ENCODE data around the gene CCDC93. TPM values are rescaled to one million over a fixed set of nuclear protein-coding genes. Genes with fewer than 3 reads are reported as not detected.

CCDC93 gene
- total RNA-seq, 1 donor from 2014 or later: 18.2 TPM

DNA sequence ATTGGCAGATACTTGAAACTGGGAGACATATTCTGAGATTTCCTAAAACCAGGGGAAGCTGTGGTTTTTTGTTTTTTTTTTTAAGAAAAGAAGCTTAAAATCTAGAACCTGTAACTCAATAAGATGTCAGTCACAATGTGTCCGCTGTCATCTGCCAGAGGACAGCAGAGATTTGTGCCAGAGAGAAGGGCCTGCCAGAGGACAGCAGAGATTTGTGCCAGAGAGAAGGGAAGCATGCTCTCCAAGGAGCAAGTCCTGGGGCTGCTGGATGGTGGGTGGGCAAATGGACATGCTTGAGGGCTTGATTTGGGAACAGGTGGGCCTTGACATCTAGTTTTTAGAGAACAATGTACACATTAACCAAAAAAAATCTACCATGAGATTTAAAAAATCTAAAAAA, 77.9 kb downstream of the CCDC93 start:
- no peak for TF ChIP-seq POLR2A (IDR thresholded peaks at IDR 0.05)
- TF ChIP-seq POLR2AphosphoS5 (IDR thresholded peaks at IDR 0.05; ENCODE audit: insufficient read depth in 1 of 2, low read depth in 1 of 2): no peak
- TF ChIP-seq, protein P1, sequence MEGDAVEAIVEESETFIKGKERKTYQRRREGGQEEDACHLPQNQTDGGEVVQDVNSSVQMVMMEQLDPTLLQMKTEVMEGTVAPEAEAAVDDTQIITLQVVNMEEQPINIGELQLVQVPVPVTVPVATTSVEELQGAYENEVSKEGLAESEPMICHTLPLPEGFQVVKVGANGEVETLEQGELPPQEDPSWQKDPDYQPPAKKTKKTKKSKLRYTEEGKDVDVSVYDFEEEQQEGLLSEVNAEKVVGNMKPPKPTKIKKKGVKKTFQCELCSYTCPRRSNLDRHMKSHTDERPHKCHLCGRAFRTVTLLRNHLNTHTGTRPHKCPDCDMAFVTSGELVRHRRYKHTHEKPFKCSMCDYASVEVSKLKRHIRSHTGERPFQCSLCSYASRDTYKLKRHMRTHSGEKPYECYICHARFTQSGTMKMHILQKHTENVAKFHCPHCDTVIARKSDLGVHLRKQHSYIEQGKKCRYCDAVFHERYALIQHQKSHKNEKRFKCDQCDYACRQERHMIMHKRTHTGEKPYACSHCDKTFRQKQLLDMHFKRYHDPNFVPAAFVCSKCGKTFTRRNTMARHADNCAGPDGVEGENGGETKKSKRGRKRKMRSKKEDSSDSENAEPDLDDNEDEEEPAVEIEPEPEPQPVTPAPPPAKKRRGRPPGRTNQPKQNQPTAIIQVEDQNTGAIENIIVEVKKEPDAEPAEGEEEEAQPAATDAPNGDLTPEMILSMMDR (IDR thresholded peaks at IDR 0.05): no peak
- no peak for DNase-seq (ENCODE audit: extremely low spot score in 2 of 2)
- no peaks in the 10 kb centered on the region for H3K4me1 ChIP-seq
- H3K27me3 ChIP-seq: no peaks in the 10 kb centered on the region
- H3K4me3 ChIP-seq: no peak overlapping the region
- no peaks in the 10 kb centered on the region for H3K9me3 ChIP-seq
- H3K27ac ChIP-seq: no peak overlapping the region
- intact Hi-C loops (cut with DNase I): no loop called here
- peaks cover 0 to 89% of the 10 kb centered on the region in 2 donors for H3K36me3 ChIP-seq

DNA sequence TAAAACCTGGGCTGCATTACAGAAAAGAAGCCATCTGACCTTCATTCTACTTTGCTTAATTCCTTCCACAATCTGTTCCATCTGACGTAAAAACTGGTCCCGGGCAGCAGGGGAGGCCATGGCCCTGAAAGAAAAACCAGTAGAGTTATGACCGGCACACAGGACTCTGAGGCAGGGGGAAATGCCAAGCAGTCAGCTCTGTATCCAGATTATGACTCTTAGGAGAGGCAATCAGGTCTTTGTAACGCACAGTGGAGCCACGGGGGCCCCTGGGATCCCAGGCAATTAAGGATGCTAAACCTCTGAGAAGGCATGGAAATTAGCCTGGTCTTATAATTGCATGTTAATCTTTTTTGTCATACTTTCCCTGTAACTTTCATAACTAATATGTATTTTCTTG, 78.4 kb downstream of the CCDC93 start:
- H3K9me3 ChIP-seq: no peaks in the 10 kb centered on the region
- no peak for TF ChIP-seq POLR2A (IDR thresholded peaks at IDR 0.05)
- TF ChIP-seq POLR2AphosphoS5 (IDR thresholded peaks at IDR 0.05; ENCODE audit: insufficient read depth in 1 of 2, low read depth in 1 of 2): no peak
- TF ChIP-seq, protein P1 (IDR thresholded peaks at IDR 0.05): no peak
- H3K4me3 ChIP-seq: no peak overlapping the region
- DNase-seq (ENCODE audit: extremely low spot score in 2 of 2): no peak
- peaks cover 0 to 89% of the 10 kb centered on the region in 2 donors for H3K36me3 ChIP-seq
- no peaks in the 10 kb centered on the region for H3K27me3 ChIP-seq
- intact Hi-C loops (cut with DNase I): no loop called here
- no peaks in the 10 kb centered on the region for H3K4me1 ChIP-seq
- H3K27ac ChIP-seq: no peak overlapping the region

DNA sequence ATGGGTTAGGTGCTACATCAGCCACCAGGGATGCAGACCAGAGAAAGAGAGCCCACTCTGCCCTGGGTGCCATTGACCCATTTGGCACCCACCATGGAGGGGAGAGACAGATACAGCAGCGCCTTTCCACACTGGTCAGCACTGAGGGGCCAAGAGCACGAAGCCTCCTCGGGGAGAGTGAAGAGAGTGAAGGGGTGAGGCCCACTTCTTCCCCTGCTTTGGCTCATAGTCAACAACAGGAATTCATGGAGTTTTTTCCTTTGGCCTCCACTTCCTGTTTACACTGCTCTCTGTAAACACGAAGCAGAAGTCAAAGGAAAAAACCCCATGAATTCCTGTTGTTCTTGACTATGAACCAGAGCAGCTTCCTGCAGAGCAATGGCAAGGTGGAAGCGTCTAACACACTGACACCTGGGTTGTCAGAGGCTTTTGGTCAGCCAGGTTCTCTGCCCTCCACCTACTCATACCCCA, 80.0 kb downstream of the CCDC93 start:
- Histone ChIP-seq H3K9me3 (no peaks in the 10 kb centered on the region), H3K4me3 (no peak overlapping the region), H3K4me1 (no peaks in the 10 kb centered on the region), H3K27ac (no peak overlapping the region), H3K36me3 (peaks cover 0 to 89% of the 10 kb centered on the region in 2 donors), H3K27me3 (no peaks in the 10 kb centered on the region)
- TF ChIP-seq POLR2AphosphoS5 (IDR thresholded peaks at IDR 0.05; ENCODE audit: insufficient read depth in 1 of 2, low read depth in 1 of 2) (no peak), POLR2A (IDR thresholded peaks at IDR 0.05) (no peak)
- TF ChIP-seq, protein P1 (IDR thresholded peaks at IDR 0.05): no peak
- intact Hi-C loops (cut with DNase I): no loop called here
- DNase-seq (ENCODE audit: extremely low spot score in 2 of 2): no peak

DNA sequence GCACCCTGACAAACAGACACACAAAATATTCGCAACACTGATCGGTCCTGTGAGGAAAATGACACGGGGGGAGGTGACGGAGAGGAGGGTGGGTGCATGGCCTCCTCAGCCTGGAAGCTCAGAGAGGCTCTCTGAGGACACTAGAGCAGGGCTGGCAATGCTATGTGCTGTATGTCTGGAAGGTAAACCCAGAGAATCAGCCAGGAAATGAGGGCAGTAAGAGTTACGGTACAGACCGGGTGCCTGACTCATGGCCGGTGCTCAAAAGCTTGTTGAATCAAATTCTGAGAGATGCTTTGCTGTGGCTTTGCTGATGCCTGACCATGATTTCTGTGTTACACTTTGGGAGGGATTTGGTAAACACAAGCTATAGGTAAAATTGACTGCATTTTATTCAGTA, 81.9 kb downstream of the CCDC93 start:
- peaks cover 0 to 77% of the 10 kb centered on the region in 2 donors for H3K36me3 ChIP-seq
- H3K4me3 ChIP-seq: no peak overlapping the region
- H3K27me3 ChIP-seq: no peaks in the 10 kb centered on the region
- H3K4me1 ChIP-seq: no peaks in the 10 kb centered on the region
- intact Hi-C loops (cut with DNase I): no loop called here
- DNase-seq (ENCODE audit: extremely low spot score in 2 of 2): no peak
- TF ChIP-seq POLR2A (IDR thresholded peaks at IDR 0.05) (no peak), POLR2AphosphoS5 (IDR thresholded peaks at IDR 0.05; ENCODE audit: insufficient read depth in 1 of 2, low read depth in 1 of 2) (no peak)
- no peaks in the 10 kb centered on the region for H3K9me3 ChIP-seq
- H3K27ac ChIP-seq: no peak overlapping the region

DNA sequence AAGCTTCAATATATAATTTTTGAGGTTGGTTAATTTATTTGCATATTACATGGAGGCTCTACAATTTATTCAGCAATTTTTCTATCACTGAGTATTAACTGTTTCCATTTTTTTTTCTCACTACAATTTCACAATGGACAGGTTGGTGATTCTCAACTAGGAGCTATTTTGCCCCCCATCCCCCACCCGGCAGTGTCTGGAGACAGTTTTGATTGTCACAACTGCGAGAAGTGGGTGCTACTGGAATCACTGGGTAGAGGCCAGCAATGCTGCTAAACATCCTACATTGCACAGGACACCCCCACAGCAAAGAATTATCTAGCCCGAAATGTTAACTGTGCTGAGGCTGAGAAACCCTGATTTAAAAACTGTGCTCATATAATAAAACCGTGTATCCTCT, 82.6 kb downstream of the CCDC93 start:
- Histone ChIP-seq H3K4me1 (no peaks in the 10 kb centered on the region), H3K9me3 (no peaks in the 10 kb centered on the region), H3K27me3 (no peaks in the 10 kb centered on the region), H3K4me3 (no peak overlapping the region), H3K36me3 (peaks cover 0 to 72% of the 10 kb centered on the region in 2 donors), H3K27ac (no peak overlapping the region)
- TF ChIP-seq POLR2AphosphoS5 (IDR thresholded peaks at IDR 0.05; ENCODE audit: insufficient read depth in 1 of 2, low read depth in 1 of 2): no peak
- TF ChIP-seq, protein P1 (IDR thresholded peaks at IDR 0.05): no peak
- no peak for TF ChIP-seq POLR2A (IDR thresholded peaks at IDR 0.05)
- no peak for DNase-seq (ENCODE audit: extremely low spot score in 2 of 2)
- intact Hi-C loops (cut with DNase I): no loop called here

Measured in vagina (tissue), 2 donors.